Caco-2 (cell line): Measurements from ENCODE around the gene PGM2. TPM values are rescaled to one million over a fixed set of nuclear protein-coding genes. Genes with fewer than 3 reads are reported as not detected.

Experiments used
- BruUV-seq: library from RNA; stranded (reverse); fragments of 400-500 nt; replicated peaks from 2 replicates; lab custom pipeline; 2021; lab: Mats Ljungman, UMichigan
- CTCF ChIA-PET: fragments of 300-600 bp; sonication (Branson Sonifier 250); formaldehyde crosslinking; loops from one replicate; lab custom pipeline; 2022; ENCODE audit warnings: antibody characterized with exemption; lab: Charles Lee
- POLR2A ChIA-PET: fragments of 300-600 bp; sonication (Branson Sonifier 250); formaldehyde crosslinking; loops from one replicate; lab custom pipeline; 2022; ENCODE audit warnings: antibody characterized with exemption; lab: Charles Lee
- DNase-seq, 2 experiments: peaks; one replicate each; pipeline versions ENCODE4 v3.0.0 to v3.0.0-alpha.2; 2020 to 2022
- H3K27me3 ChIP-seq: replicated peaks from 2 replicates; pipeline ENCODE4 v1.6.0; 2011; ENCODE audit warnings: low read length; ENCODE audit not compliant: control insufficient read depth, insufficient read depth
- H3K36me3 ChIP-seq: 2 replicates; pipeline ENCODE4 v1.5.1; 2011; ENCODE audit warnings: low read length; ENCODE audit not compliant: control insufficient read depth, insufficient read depth
- H3K4me1 ChIP-seq: fragments of 250-450 bp; sonication (Bioruptor Pico); 2 replicates; pipeline ENCODE4 v1.5.1; 2020; ENCODE audit warnings: mild to moderate bottlenecking
- H3K4me3 ChIP-seq: 2 replicates; pipeline ENCODE4 v1.5.1; 2011; ENCODE audit warnings: low read depth, mild to moderate bottlenecking, control low read depth, low read length
- H3K9me3 ChIP-seq: fragments of 250-450 bp; sonication (Bioruptor Pico); 2 replicates; pipeline ENCODE4 v1.5.1; 2020; ENCODE audit warnings: mild to moderate bottlenecking, moderate library complexity
- H3K27ac Mint-ChIP-seq: one replicate; pipeline ENCODE4 v1.8.0; 2022; ENCODE audit warnings: mixed read lengths; ENCODE audit not compliant: unreplicated experiment
- H3K27me3 Mint-ChIP-seq: one replicate; pipeline ENCODE4 v1.8.0; 2022; ENCODE audit warnings: mixed read lengths; ENCODE audit not compliant: insufficient read depth, unreplicated experiment
- H3K36me3 Mint-ChIP-seq: one replicate; pipeline ENCODE4 v1.8.0; 2022; ENCODE audit warnings: mild to moderate bottlenecking, mixed read lengths; ENCODE audit not compliant: insufficient read depth, unreplicated experiment
- H3K4me1 Mint-ChIP-seq: one replicate; pipeline ENCODE4 v1.8.0; 2022; ENCODE audit warnings: low read depth, mixed read lengths; ENCODE audit not compliant: unreplicated experiment
- H3K4me3 Mint-ChIP-seq: one replicate; pipeline ENCODE4 v1.8.0; 2022; ENCODE audit warnings: mild to moderate bottlenecking, moderate library complexity, mixed read lengths; ENCODE audit not compliant: unreplicated experiment
- H3K9me3 Mint-ChIP-seq: one replicate; pipeline ENCODE4 v1.8.0; 2022; ENCODE audit warnings: mixed read lengths; ENCODE audit not compliant: unreplicated experiment
- CTCF ChIP-seq, 2 experiments: fragments of 200-600 bp in 1 of 2; IDR thresholded peaks; 1 replicate in 1 of 2; 2 replicates in 1 of 2; pipeline versions ENCODE4 v1.5.1 to v1.8.0; 2011 to 2022; ENCODE audit warnings: antibody characterized with exemption in 1 of 2, control low read depth in 1 of 2, inconsistent platforms in 1 of 2, low read depth in 1 of 2, low read length in 1 of 2, mild to moderate bottlenecking in 1 of 2, moderate library complexity in 1 of 2; ENCODE audit not compliant: insufficient read depth in 1 of 2, severe bottlenecking in 1 of 2, unreplicated experiment in 1 of 2
- intact Hi-C: fragments of 100-400 bp; cut with micrococcal nuclease; formaldehyde crosslinking; loops from one replicate; pipeline ENCODE4 v1.10.0; 2022; ENCODE audit not compliant: unreplicated experiment
- total RNA-seq: library from RNA; stranded (reverse); gene quantifications from 2 replicates; pipeline ENCODE4 v1.2.3, GENCODE V29; 2022

PGM2 gene
- total RNA-seq, 1 experiment from 2014 or later, result 33.4 TPM

GRCh38 chr4:37902738-37903693, 76.5 kb downstream of the PGM2 start:
- no TSS peak for BruUV-seq
- no peak for TF ChIP-seq CTCF (IDR thresholded peaks at IDR 0.05; ENCODE audit: insufficient read depth in 1 of 2, low read depth in 1 of 2, low read length in 1 of 2, severe bottlenecking in 1 of 2, unreplicated experiment in 1 of 2)
- peaks cover 6% of the 10 kb centered on the region for H3K4me1 Mint-ChIP-seq
- intact Hi-C loops, result no loop called here
- no peak for DNase-seq
- no peaks in the 10 kb centered on the region for H3K36me3 Mint-ChIP-seq
- Histone ChIP-seq H3K9me3 (no peaks in the 10 kb centered on the region), H3K27me3 (no peaks in the 10 kb centered on the region), H3K4me3 (no peak overlapping the region), H3K36me3 (no peaks in the 10 kb centered on the region), H3K4me1 (no peaks in the 10 kb centered on the region; the same call in 1 of the 2 replicates)
- H3K27ac Mint-ChIP-seq, result no peak overlapping the region
- H3K27me3 Mint-ChIP-seq, result peaks cover 8% of the 10 kb centered on the region
- peaks cover 14% of the 10 kb centered on the region for H3K9me3 Mint-ChIP-seq
- H3K4me3 Mint-ChIP-seq, result no peak overlapping the region
- POLR2A ChIA-PET, result interaction anchor here (0.6 kb wide), 2 partner anchors 11 to 24 kb away, joined by 3 read pairs; no protein-coding TSS in a partner anchor
- CTCF ChIA-PET, result interaction anchor here (0.6 kb wide), 1 partner anchor 28 kb away, joined by 5 read pairs; no protein-coding TSS in a partner anchor

GRCh38 chr4:37903901-37904300, 77.4 kb downstream of the PGM2 start:
- no peaks in the 10 kb centered on the region; the same call in 1 of the 2 replicates for H3K4me1 ChIP-seq
- POLR2A ChIA-PET, result no interaction called here
- H3K27me3 ChIP-seq, result no peaks in the 10 kb centered on the region
- peaks cover 14% of the 10 kb centered on the region for H3K9me3 Mint-ChIP-seq
- DNase-seq, result no peak
- H3K4me1 Mint-ChIP-seq, result peaks cover 6% of the 10 kb centered on the region
- BruUV-seq, result no TSS peak
- TF ChIP-seq CTCF (IDR thresholded peaks at IDR 0.05; ENCODE audit: insufficient read depth in 1 of 2, low read depth in 1 of 2, low read length in 1 of 2, severe bottlenecking in 1 of 2, unreplicated experiment in 1 of 2), result no peak
- no peak overlapping the region for H3K4me3 Mint-ChIP-seq
- H3K27ac Mint-ChIP-seq, result no peak overlapping the region
- H3K9me3 ChIP-seq, result no peaks in the 10 kb centered on the region
- no peaks in the 10 kb centered on the region for H3K36me3 ChIP-seq
- CTCF ChIA-PET, result no interaction called here
- H3K4me3 ChIP-seq, result no peak overlapping the region
- H3K36me3 Mint-ChIP-seq, result no peaks in the 10 kb centered on the region
- intact Hi-C loops, result no loop called here
- H3K27me3 Mint-ChIP-seq, result peaks cover 11% of the 10 kb centered on the region

- H3K27me3 ChIP-seq, result no peaks in the 10 kb centered on the region
- TF ChIP-seq CTCF (IDR thresholded peaks at IDR 0.05; ENCODE audit: insufficient read depth in 1 of 2, low read depth in 1 of 2, low read length in 1 of 2, severe bottlenecking in 1 of 2, unreplicated experiment in 1 of 2), result no peak
- Mint-ChIP-seq H3K4me1 (no peaks in the 10 kb centered on the region), H3K4me3 (no peak overlapping the region), H3K27ac (no peak overlapping the region), H3K36me3 (no peaks in the 10 kb centered on the region), H3K9me3 (peaks cover 7% of the 10 kb centered on the region), H3K27me3 (peaks cover 11% of the 10 kb centered on the region)
- H3K4me3 ChIP-seq, result no peak overlapping the region
- intact Hi-C loops, result no loop called here
- no peak for DNase-seq
- ChIA-PET CTCF (no interaction called here), POLR2A (no interaction called here)
- no peaks in the 10 kb centered on the region for H3K9me3 ChIP-seq
- H3K36me3 ChIP-seq, result no peaks in the 10 kb centered on the region
- H3K4me1 ChIP-seq, result no peaks in the 10 kb centered on the region; the same call in 1 of the 2 replicates
- BruUV-seq, result no TSS peak
Observed at GRCh38 chr4:37904824-37905223, 78.3 kb downstream of the PGM2 start.
